HG02884 (cell line): Measurements from ENCODE around the gene PCBP3.

Experiments used
- ATAC-seq: cut with Tn5 transposase; IDR thresholded peaks from one replicate; pipeline ENCODE4 v1.9.1; 2021; ENCODE audit warnings: mild to moderate bottlenecking, moderate library complexity; ENCODE audit not compliant: unreplicated experiment

The PCBP3 gene

GRCh38 chr21:45723049-45723958, 79.8 kb downstream of the PCBP3 start:
- ATAC-seq = no peak

- no peak for ATAC-seq
Observed at GRCh38 chr21:45724345-45724961, 80.9 kb downstream of the PCBP3 start.

- ATAC-seq = no peak
Observed at GRCh38 chr21:45724994-45725843, 81.7 kb downstream of the PCBP3 start.

GRCh38 chr21:45725844-45726200, 82.3 kb downstream of the PCBP3 start:
- no peak for ATAC-seq

GRCh38 chr21:45726438-45726837, 82.9 kb downstream of the PCBP3 start:
- no peak for ATAC-seq

- ATAC-seq = no peak
Observed at GRCh38 chr21:45727390-45727789, 83.9 kb downstream of the PCBP3 start.

GRCh38 chr21:45735259-45736000, 91.9 kb downstream of the PCBP3 start:
- no peak for ATAC-seq

- ATAC-seq = no peak
Observed at GRCh38 chr21:45736042-45736689, 92.6 kb downstream of the PCBP3 start.

- no peak for ATAC-seq
Observed at GRCh38 chr21:45736690-45737484, 93.4 kb downstream of the PCBP3 start.

GRCh38 chr21:45737485-45738166, 94.1 kb downstream of the PCBP3 start:
- no peak for ATAC-seq

- ATAC-seq = no peak
Observed at GRCh38 chr21:45739218-45740087, 95.9 kb downstream of the PCBP3 start.

- ATAC-seq = no peak
Observed at GRCh38 chr21:45740088-45740440, 96.5 kb downstream of the PCBP3 start.

- ATAC-seq = no peak
Observed at GRCh38 chr21:45740491-45741357, 97.2 kb downstream of the PCBP3 start.

GRCh38 chr21:45741691-45742090, 98.2 kb downstream of the PCBP3 start:
- ATAC-seq = no peak

GRCh38 chr21:45742247-45742646, 98.7 kb downstream of the PCBP3 start:
- no peak for ATAC-seq

GRCh38 chr21:45745256-45745655, 101.7 kb downstream of the PCBP3 start:
- no peak for ATAC-seq

GRCh38 chr21:45747233-45747766, 103.8 kb downstream of the PCBP3 start:
- no peak for ATAC-seq
